ENCODE measurements around the gene SLC43A2. TPM values are rescaled to one million over a fixed set of nuclear protein-coding genes. Genes with fewer than 3 reads are reported as not detected.
"Not testable (repeated sequence)": the region's sequence is repeated elsewhere in the genome, so short reads cannot be mapped to it uniquely, and the experiment has no call there.

SLC43A2 gene
- polyA plus RNA-seq, 1 donor from 2014 or later = 60.1 TPM

DNA sequence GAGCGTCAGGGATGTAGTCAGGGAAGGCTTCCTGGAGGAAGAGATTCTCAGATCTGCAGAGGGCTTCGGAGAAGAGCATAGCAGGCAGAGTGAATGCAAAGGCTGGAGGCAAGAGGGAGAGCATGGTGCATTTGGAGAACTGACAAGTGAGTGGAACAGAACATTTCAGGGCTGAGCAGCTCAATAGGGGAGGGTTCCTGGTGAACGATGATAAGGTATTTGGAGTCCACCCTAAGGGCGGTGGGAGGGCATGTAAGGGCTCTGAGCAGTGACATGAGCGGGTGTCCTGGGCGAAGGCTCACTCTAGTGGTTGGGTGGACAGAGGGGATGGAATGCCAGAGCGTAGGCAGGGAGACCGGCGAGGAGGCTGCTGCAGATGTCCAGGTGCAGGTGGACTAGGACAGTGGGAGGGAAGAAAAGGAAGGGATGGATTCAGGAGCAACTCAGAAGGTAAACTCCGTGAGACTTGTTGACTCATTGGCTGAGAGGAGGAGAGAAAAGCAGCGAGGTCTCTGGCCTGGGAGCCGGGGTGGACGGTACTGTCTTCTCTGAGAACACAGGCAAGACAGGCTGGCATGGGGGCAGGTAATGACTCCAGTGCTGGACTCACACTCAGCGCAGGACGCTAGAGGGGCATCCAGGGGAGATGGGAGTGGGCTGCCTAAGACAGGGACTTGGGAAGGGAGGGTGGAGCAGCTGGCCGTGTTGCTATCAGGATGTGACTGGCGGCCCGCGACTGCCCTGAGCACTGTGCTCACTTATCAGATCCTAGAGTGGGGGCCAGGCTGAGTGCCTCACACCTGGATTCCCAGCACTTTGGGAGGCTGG lies 64.6 kb downstream of the SLC43A2 start:
- no peak overlapping the region for H2AFZ ChIP-seq (ENCODE audit: low read depth, low read length)

DNA sequence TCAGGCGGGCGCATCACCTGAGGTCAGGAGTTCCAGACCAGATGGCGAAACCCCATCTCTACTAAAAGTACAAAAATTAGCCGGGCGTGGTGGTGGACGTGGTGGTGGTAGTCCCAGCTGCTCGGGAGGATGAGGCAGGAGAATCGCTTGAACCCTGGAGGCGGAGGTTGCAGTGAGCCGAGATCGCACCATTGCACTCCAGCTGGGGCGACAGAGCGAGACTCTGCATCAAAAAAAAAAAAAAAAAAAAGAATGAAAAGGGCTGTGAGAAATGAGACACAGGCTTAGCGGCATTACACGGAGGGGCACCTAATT lies 65.2 kb downstream of the SLC43A2 start:
- peak overlapping the region; percentile 65 for H3K4me3 ChIP-seq (ENCODE audit: low read length)
- H3K4me2 ChIP-seq (ENCODE audit: low read length); H3K9me3 ChIP-seq (ENCODE audit: low read length); H3K36me3 ChIP-seq (ENCODE audit: insufficient read depth, low read length); H2AFZ ChIP-seq (ENCODE audit: low read depth, low read length); H3K27ac ChIP-seq (ENCODE audit: low read length); H3K27me3 ChIP-seq (ENCODE audit: insufficient read depth, low read depth, low read length); H4K20me1 ChIP-seq (ENCODE audit: insufficient read depth); H3F3A ChIP-seq (ENCODE audit: insufficient read depth, low read length, poor library complexity, severe bottlenecking); H3K9ac ChIP-seq (ENCODE audit: low read length); H3K9me2 ChIP-seq (ENCODE audit: insufficient read depth, low read length): not testable (repeated sequence)
- peaks cover 29% of the 10 kb centered on the region for H3K79me2 ChIP-seq (replicated peaks; ENCODE audit: insufficient read depth, low read length)

More for the DNA sequence above, 64.6 kb downstream of the SLC43A2 start:
- no peaks in the 10 kb centered on the region for H3K9me3 ChIP-seq (ENCODE audit: low read length)
- H3K36me3 ChIP-seq (ENCODE audit: insufficient read depth, low read length) = no peaks in the 10 kb centered on the region
- H3F3A ChIP-seq (ENCODE audit: insufficient read depth, low read length, poor library complexity, severe bottlenecking) = no peaks in the 10 kb centered on the region
- H3K79me2 ChIP-seq (replicated peaks; ENCODE audit: insufficient read depth, low read length) = peaks cover 25% of the 10 kb centered on the region
- H3K9ac ChIP-seq (ENCODE audit: low read length) = no peak overlapping the region
- H3K27ac ChIP-seq (ENCODE audit: low read length) = no peak overlapping the region
- no peak overlapping the region for H3K4me2 ChIP-seq (ENCODE audit: low read length)
- no peaks in the 10 kb centered on the region for H3K9me2 ChIP-seq (ENCODE audit: insufficient read depth, low read length)
- H3K4me3 ChIP-seq (ENCODE audit: low read length) = no peak overlapping the region
- no peaks in the 10 kb centered on the region for H3K27me3 ChIP-seq (ENCODE audit: insufficient read depth, low read depth, low read length)
- H4K20me1 ChIP-seq (ENCODE audit: insufficient read depth) = peaks cover 8% of the 10 kb centered on the region
- TF ChIP-seq RAD21 (conservative IDR thresholded peaks at IDR 0.05) (no peak), TAF1 (IDR thresholded peaks at IDR 0.05; ENCODE audit: low read depth) (no peak), MXI1 (conservative IDR thresholded peaks at IDR 0.05; ENCODE audit: poor library complexity, severe bottlenecking) (no peak), EZH2 (IDR thresholded peaks at IDR 0.05; ENCODE audit: borderline replicate concordance, insufficient read depth, low read length, poor library complexity, severe bottlenecking) (no peak), POLR2AphosphoS5 (IDR thresholded peaks at IDR 0.05) (no peak), SMC3 (conservative IDR thresholded peaks at IDR 0.05; ENCODE audit: poor library complexity) (no peak), EP300 (conservative IDR thresholded peaks at IDR 0.05; ENCODE audit: poor library complexity, severe bottlenecking) (no peak)
- TF ChIP-seq, protein P1, sequence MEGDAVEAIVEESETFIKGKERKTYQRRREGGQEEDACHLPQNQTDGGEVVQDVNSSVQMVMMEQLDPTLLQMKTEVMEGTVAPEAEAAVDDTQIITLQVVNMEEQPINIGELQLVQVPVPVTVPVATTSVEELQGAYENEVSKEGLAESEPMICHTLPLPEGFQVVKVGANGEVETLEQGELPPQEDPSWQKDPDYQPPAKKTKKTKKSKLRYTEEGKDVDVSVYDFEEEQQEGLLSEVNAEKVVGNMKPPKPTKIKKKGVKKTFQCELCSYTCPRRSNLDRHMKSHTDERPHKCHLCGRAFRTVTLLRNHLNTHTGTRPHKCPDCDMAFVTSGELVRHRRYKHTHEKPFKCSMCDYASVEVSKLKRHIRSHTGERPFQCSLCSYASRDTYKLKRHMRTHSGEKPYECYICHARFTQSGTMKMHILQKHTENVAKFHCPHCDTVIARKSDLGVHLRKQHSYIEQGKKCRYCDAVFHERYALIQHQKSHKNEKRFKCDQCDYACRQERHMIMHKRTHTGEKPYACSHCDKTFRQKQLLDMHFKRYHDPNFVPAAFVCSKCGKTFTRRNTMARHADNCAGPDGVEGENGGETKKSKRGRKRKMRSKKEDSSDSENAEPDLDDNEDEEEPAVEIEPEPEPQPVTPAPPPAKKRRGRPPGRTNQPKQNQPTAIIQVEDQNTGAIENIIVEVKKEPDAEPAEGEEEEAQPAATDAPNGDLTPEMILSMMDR (IDR thresholded peaks at IDR 0.05; ENCODE audit: poor library complexity, severe bottlenecking) = no peak
- TF ChIP-seq, protein P2, sequence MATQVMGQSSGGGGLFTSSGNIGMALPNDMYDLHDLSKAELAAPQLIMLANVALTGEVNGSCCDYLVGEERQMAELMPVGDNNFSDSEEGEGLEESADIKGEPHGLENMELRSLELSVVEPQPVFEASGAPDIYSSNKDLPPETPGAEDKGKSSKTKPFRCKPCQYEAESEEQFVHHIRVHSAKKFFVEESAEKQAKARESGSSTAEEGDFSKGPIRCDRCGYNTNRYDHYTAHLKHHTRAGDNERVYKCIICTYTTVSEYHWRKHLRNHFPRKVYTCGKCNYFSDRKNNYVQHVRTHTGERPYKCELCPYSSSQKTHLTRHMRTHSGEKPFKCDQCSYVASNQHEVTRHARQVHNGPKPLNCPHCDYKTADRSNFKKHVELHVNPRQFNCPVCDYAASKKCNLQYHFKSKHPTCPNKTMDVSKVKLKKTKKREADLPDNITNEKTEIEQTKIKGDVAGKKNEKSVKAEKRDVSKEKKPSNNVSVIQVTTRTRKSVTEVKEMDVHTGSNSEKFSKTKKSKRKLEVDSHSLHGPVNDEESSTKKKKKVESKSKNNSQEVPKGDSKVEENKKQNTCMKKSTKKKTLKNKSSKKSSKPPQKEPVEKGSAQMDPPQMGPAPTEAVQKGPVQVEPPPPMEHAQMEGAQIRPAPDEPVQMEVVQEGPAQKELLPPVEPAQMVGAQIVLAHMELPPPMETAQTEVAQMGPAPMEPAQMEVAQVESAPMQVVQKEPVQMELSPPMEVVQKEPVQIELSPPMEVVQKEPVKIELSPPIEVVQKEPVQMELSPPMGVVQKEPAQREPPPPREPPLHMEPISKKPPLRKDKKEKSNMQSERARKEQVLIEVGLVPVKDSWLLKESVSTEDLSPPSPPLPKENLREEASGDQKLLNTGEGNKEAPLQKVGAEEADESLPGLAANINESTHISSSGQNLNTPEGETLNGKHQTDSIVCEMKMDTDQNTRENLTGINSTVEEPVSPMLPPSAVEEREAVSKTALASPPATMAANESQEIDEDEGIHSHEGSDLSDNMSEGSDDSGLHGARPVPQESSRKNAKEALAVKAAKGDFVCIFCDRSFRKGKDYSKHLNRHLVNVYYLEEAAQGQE (IDR thresholded peaks at IDR 0.05; ENCODE audit: borderline replicate concordance) = no peak
